ENCODE data around the gene EFCAB12.

EFCAB12 gene

DNA sequence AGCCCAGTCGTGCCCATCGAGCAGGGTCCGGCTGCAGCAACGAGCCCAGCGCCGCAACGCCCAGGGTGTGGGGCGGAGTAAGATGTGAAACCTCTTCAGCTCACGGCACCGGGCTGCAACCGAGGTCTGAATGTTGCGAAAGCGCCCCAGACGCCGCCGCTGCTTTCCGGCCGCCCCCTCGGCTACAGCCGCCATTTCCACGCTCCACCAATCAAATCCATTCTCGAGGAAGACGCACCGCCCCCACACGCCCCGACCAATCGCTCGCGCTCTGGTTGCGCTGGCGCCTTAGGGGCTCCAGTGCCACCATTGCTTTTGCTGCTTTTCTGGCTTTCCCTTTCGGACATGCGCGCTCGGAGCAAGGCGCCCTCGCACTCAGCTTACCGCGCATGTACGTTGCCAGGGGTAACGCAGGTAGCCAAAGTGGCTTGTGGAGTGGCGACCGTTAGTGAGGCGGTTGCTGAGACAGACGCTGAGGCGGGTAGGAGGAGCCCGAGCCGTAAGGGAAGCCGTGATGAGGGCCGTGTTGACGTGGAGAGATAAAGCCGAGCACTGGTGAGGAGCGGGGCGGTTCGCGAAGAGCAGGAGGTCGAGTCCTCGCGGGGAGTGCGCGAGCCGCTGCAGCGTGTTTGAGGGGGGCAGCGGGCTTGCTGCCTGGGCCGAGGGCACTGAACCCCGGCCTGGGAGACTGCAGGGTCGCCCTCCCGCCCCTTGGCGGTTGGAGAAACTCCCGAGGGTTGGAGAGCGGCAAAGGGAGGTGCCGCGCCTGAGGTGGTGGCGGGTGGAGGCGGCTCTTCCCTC, 11.6 kb upstream of the EFCAB12 start, which contains the start of the genes IFT122 and MBD4:
Gene IFT122, plus strand, starts transcription at position 408 of the 801 bp plus-strand sequence. Its CDS starts 107 bp downstream, at position 515.
Gene MBD4, minus strand, starts transcription at position 132 of the 801 bp plus-strand sequence. Its CDS starts 115 bp downstream, at position 17.
- peak within 1 kb of the TSS; percentile 97 for H3K4me3 ChIP-seq (ENCODE audit: low read depth, low read length)
- H3K27ac ChIP-seq: peak within 1 kb of the TSS; percentile 93
- TF ChIP-seq, protein P1, sequence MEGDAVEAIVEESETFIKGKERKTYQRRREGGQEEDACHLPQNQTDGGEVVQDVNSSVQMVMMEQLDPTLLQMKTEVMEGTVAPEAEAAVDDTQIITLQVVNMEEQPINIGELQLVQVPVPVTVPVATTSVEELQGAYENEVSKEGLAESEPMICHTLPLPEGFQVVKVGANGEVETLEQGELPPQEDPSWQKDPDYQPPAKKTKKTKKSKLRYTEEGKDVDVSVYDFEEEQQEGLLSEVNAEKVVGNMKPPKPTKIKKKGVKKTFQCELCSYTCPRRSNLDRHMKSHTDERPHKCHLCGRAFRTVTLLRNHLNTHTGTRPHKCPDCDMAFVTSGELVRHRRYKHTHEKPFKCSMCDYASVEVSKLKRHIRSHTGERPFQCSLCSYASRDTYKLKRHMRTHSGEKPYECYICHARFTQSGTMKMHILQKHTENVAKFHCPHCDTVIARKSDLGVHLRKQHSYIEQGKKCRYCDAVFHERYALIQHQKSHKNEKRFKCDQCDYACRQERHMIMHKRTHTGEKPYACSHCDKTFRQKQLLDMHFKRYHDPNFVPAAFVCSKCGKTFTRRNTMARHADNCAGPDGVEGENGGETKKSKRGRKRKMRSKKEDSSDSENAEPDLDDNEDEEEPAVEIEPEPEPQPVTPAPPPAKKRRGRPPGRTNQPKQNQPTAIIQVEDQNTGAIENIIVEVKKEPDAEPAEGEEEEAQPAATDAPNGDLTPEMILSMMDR (IDR thresholded peaks at IDR 0.05; ENCODE audit: low read depth, low read length, missing control alignments): peak; percentile 2
- peak; percentile 99 for DNase-seq
- in situ Hi-C loops (cut with HindIII; ENCODE audit: low pct_ligation_motif_present, low sequenced_read_pairs): no loop called here
- peaks cover 2% of the 10 kb centered on the region for H3K36me3 ChIP-seq (replicated peaks)
- H3K27me3 ChIP-seq (replicated peaks): no peaks in the 10 kb centered on the region

GRCh38 chr3:129439226-129439816, 10.9 kb upstream of the EFCAB12 start:
- H3K27me3 ChIP-seq (replicated peaks): no peaks in the 10 kb centered on the region
- DNase-seq: no peak
- in situ Hi-C loops (cut with HindIII; ENCODE audit: low pct_ligation_motif_present, low sequenced_read_pairs): no loop called here
- TF ChIP-seq, protein P1 (IDR thresholded peaks at IDR 0.05; ENCODE audit: low read depth, low read length, missing control alignments): no peak
- H3K36me3 ChIP-seq (replicated peaks): peaks cover 2% of the 10 kb centered on the region
- peak overlapping the region; percentile 45 for H3K27ac ChIP-seq
- peak overlapping the region; percentile 97 for H3K4me3 ChIP-seq (ENCODE audit: low read depth, low read length)

GRCh38 chr3:129435367-129435766, 6.9 kb upstream of the EFCAB12 start:
- Histone ChIP-seq H3K27ac (no peak overlapping the region), H3K4me3 (ENCODE audit: low read depth, low read length) (no peak overlapping the region), H3K36me3 (replicated peaks) (peaks cover 22% of the 10 kb centered on the region), H3K27me3 (replicated peaks) (no peaks in the 10 kb centered on the region)
- in situ Hi-C loops (cut with HindIII; ENCODE audit: low pct_ligation_motif_present, low sequenced_read_pairs): no loop called here
- no peak for DNase-seq
- TF ChIP-seq, protein P1 (IDR thresholded peaks at IDR 0.05; ENCODE audit: low read depth, low read length, missing control alignments): no peak

DNA sequence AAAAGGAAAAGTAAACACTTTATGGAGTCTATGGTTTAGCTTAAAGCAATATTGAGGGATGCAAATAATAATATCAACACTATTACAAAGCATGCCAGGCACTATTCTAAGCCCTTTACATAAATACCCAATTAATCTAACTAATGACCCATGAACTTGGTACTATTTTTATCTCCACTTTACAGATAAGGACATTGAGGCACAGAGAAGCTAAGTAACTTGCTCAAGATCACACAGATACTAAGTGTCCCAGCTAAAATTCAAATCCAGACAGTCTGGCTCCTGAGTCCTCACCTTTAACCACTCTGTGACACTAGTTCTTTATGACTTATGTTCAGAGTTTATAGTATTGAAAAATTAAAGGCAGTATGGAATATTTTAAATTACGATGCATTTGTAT, 5.7 kb upstream of the EFCAB12 start:
- Histone ChIP-seq H3K36me3 (replicated peaks) (peaks cover 22% of the 10 kb centered on the region), H3K27ac (no peak overlapping the region), H3K27me3 (replicated peaks) (no peaks in the 10 kb centered on the region), H3K4me3 (ENCODE audit: low read depth, low read length) (no peak overlapping the region)
- in situ Hi-C loops (cut with HindIII; ENCODE audit: low pct_ligation_motif_present, low sequenced_read_pairs): no loop called here
- DNase-seq: no peak
- TF ChIP-seq, protein P1 (IDR thresholded peaks at IDR 0.05; ENCODE audit: low read depth, low read length, missing control alignments): no peak

DNA sequence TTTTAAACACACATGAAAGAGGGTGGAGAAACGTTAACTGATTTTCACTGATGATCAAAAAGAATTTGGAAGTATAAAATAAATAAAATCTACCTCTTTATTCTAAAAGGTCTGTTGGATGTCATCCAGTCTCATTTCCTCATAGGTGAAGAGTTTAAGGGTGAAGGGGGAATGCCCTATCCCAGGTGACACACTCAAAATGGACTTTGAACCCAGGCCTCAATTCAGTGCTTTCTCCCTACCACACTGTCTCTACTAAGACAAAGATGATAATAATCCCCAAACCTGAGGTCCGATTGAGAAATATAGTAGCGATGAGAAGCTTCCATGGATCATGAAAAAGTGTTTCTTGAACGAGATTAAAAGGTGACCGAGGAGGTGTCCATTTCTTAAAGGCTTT, 5.1 kb upstream of the EFCAB12 start:
- peaks cover 22% of the 10 kb centered on the region for H3K36me3 ChIP-seq (replicated peaks)
- no peak overlapping the region for H3K4me3 ChIP-seq (ENCODE audit: low read depth, low read length)
- H3K27me3 ChIP-seq (replicated peaks): no peaks in the 10 kb centered on the region
- TF ChIP-seq, protein P1 (IDR thresholded peaks at IDR 0.05; ENCODE audit: low read depth, low read length, missing control alignments): no peak
- DNase-seq: no peak
- in situ Hi-C loops (cut with HindIII; ENCODE audit: low pct_ligation_motif_present, low sequenced_read_pairs): no loop called here
- H3K27ac ChIP-seq: no peak overlapping the region

Measured in brain microvascular endothelial cell (primary cell).